GM18951 (cell line): ENCODE data around the gene IP6K3.

Experiments
- POLR2A ChIP-seq: IDR thresholded peaks from 4 replicates; pipeline ENCODE4 v1.6.1; 2011; ENCODE audit warnings: mild to moderate bottlenecking; ENCODE audit not compliant: insufficient read length, insufficient read depth; ENCODE audit errors: extremely low read depth
- in situ Hi-C: fragments of 300-500 bp; cut with MboI; formaldehyde crosslinking; loops from one replicate; pipeline ENCODE4 v1.12.0; 2022; ENCODE audit warnings: low sequenced_read_pairs, mixed read lengths, inconsistent platforms; ENCODE audit not compliant: unreplicated experiment

The IP6K3 gene

GRCh38 chr6:33685411-33686224 lies 61.1 kb downstream of the IP6K3 start:
- in situ Hi-C loops = no loop called here
- TF ChIP-seq POLR2A = no peak

DNA sequence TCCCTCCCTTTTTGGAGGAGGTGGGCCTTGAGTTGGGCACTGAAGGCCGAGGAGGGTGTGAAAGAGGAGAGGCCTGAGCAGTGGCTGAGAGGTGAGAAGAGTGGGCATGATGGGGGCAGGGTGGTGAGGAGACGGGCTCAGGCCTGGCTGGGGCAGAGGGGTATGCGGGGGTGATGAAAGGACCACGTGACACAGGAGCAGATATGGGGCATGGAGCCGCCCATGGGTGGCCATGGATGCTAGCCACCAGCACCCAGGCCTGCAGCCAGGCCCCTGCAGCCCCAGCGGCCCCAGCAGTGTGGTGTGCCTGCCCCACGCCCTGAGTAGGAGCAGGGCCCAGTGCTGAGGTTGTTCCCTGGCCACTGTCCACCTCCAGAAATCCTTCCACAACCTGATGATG lies 61.7 kb downstream of the IP6K3 start:
- no peak for TF ChIP-seq POLR2A
- in situ Hi-C loops = no loop called here

DNA sequence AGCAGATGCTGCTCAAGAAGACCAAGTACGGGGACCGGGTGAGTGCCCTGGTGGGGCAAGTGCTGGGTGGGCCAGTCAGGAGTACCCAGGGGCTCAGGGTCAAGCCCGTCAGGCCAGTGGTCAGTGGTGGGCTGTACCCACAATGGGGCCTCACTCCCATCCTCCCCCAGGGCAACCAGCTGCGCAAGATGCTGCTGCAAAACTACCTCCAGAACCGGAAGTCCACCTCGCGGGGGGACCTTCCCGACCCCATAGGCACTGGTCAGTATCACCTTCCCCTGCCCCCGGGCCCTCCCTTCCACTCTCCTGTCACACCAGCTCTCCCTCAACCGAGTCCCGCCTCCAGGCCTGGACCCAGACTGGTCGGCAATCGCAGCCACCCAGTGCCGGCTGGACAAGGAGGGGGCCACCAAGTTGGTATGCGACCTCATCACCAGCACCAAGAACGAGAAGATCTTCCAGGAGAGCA lies 62.2 kb downstream of the IP6K3 start:
- in situ Hi-C loops = no loop called here
- no peak for TF ChIP-seq POLR2A

GRCh38 chr6:33683576-33684427 lies 62.9 kb downstream of the IP6K3 start:
- TF ChIP-seq POLR2A = no peak
- in situ Hi-C loops = no loop called here

DNA sequence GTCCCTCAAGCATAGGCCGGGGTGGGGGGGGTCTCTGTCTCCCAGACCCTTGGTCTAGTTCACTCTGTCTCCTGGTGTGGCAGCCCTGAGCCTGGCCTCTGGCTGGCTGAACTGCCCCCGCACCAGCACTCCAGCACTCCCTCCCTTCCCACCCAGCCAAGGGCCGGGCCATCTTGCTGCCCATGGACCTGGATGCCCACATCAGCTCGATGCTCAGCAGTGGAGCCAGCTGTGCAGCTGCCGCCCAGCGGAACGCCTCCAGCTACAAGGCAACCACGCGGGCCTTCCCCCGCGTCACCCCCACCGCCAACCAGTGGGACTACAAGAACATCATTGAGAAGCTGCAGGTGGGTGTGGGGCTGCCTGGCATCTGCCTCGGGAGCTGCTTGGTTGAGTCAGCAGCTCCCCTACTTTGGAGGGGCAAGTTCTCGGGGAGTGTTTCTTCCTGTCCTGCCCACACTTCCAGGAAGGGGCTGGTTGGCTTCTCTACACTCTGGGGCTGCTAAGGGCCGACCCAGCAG lies 63.6 kb downstream of the IP6K3 start:
- no peak for TF ChIP-seq POLR2A
- in situ Hi-C loops = no loop called here

DNA sequence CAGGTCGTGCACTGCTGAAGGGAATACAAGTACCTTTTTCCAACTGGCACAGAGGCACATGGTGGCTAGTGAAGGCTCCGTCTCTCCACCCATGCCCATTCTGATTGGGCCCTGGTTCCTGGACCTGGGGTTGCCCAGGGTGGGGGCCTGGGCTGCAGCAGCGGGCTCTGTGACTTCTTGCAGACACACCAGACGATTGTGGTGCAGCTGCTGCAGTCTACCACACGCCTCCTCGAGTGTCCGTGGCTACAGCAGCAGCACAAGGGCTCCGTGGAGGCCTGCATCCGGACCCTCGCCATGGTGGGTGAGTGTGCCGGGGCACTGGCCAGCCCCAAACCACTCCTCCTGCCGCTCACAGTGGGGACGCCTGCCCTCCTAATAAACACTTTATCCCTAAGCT lies 64.4 kb downstream of the IP6K3 start:
- no peak for TF ChIP-seq POLR2A
- in situ Hi-C loops = no loop called here

DNA sequence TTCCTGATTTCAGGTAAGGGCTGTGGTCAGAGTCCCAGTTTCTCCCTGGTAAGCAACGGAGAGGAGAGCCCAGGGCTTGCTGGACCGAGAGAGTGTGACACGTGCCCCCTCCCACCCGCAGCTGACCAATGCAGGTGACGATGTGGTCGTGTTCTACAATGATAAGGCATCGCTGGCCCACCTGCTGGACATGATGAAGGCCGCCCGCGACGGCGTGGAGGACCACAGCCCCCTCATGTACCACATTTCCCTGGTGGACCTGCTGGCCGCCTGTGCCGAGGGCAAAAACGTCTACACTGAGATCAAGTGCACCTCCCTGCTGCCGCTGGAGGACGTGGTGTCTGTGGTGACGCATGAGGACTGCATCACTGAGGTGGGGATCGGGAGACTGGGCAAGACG lies 66.9 kb downstream of the IP6K3 start:
- TF ChIP-seq POLR2A = no peak
- in situ Hi-C loops = no loop called here

DNA sequence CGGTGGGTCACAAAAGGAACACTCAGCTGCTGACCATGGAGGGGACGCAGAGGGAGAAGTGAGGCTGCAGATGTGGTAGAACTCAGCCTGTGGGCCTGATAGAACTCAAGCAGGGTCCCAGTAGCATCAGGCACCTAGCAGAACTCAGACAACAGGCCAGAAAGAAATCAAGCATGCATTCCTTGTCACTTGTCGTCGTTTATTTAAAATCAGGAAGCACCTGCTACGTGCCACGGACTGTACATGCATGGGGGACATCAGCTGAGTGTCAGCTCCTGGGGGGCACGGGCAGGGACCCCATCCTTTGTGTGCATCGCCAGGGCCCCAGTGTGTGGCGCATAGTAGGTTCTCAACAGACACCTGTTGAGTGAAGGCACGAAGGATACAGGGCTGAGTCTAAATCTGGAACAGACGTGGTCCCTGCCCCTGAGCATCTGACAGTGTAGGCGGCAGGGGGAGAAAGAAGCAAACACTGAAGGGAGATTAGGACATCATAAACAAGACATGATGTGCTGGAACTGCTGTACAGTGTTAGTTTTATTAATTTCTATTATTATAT lies 67.7 kb downstream of the IP6K3 start:
- in situ Hi-C loops = no loop called here
- TF ChIP-seq POLR2A = no peak

DNA sequence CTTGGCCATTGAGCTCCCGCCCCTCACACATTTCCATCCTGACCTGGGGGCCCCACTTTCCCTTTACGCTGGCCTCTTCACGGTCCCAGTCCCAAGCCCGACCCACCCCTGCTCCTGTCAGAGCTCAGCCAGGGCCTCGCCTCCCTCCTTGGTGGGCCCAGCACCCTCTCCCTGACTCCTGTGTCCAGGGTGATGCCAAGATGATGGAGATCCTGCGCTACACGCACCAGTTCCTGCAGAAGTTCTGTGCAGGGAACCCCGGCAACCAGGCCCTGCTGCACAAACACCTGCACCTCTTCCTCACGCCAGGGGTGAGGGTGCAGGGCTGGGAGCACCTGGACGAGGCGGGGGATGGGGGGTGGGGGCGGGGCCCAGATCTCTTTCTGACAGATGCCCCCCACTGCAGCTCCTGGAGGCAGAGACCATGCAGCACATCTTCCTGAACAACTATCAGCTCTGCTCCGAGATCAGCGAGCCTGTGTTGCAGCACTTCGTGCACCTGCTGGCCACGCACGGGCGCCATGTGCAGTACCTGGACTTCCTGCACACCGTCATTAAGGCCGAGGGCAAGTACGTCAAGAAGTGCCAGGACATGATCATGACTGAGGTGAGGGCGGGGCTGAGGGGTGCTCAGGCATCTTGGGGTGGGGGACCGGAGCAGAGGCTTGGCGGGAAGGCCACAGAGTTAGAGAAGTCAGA lies 68.3 kb downstream of the IP6K3 start:
- no peak for TF ChIP-seq POLR2A
- in situ Hi-C loops = no loop called here

DNA sequence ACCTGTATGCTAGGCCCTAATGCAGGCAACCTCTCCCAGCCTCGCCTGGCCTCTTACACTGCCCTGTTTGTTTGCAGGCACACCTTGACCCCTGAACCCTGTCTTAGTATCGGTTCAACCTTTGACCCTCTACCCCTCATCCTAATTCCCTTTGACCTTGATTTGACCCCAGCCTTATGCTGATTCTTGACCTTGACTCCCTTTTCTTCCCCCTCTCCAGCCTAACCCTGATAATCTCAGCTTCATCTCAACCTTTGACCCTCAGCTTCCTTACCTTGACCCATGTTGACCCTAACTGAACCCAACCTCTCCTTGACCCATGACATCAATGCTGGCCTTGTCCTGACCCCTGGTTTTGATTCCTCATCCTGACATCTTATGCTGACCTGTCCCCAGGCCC lies 69.0 kb downstream of the IP6K3 start:
- TF ChIP-seq POLR2A = no peak
- in situ Hi-C loops = no loop called here

- TF ChIP-seq POLR2A = no peak
- in situ Hi-C loops = no loop called here
Observed at GRCh38 chr6:33677143-33677660, 69.5 kb downstream of the IP6K3 start.

- no peak for TF ChIP-seq POLR2A
- in situ Hi-C loops = no loop called here
Observed at GRCh38 chr6:33676416-33677142, 70.1 kb downstream of the IP6K3 start.

- no peak for TF ChIP-seq POLR2A
- in situ Hi-C loops = no loop called here
Observed at GRCh38 chr6:33675968-33676367, 70.7 kb downstream of the IP6K3 start.
